GM23248 (cell line): ENCODE results near the gene ATP10A.

Experiments
- EZH2 ChIP-seq: fragments of 200-600 bp; sonication (generic); IDR thresholded peaks from 2 replicates; pipeline ENCODE4 v1.6.1; 2018; ENCODE audit warnings: antibody characterized with exemption, mild to moderate bottlenecking; ENCODE audit not compliant: insufficient read depth, poor library complexity, severe bottlenecking
- EZH2phosphoT487 ChIP-seq: fragments of 200-600 bp; sonication (generic); IDR thresholded peaks from 2 replicates; pipeline ENCODE4 v1.6.1; 2018; ENCODE audit warnings: antibody characterized with exemption, moderate library complexity, mild to moderate bottlenecking, low read depth; ENCODE audit not compliant: insufficient read depth

DNA sequence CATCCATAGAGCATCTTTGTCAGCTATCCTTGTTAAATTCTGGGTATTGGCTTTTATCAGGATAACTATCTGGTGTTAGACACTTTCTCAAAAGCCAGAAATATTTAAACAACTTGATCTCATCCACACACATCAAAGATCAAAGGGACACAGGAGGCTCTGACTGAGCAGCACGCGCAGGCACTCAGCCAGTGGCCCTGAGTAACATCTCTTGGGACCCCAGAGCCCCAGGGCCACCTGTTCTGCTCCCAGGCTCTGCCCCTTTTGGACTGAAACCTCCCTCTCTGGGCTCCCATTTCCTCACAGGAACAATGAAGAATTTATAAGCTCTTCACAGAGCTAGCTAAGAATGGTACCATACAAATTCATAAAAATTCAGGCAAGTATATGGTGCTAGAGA is 16.1 kb downstream of the ATP10A start:
- TF ChIP-seq EZH2 = no peak
- no peak for TF ChIP-seq EZH2phosphoT487
